ENCODE results near the gene IL17D.
"Not testable (repeated sequence)": the region's sequence is repeated elsewhere in the genome, so short reads cannot be mapped to it uniquely, and the experiment has no call there.

IL17D gene

GRCh38 chr13:20721454-20722357, 18.2 kb downstream of the IL17D start:
- TF ChIP-seq CTCF (IDR thresholded peaks at IDR 0.05; ENCODE audit: low read depth, low read length, missing control alignments) = no peak
- H3K4me3 ChIP-seq (ENCODE audit: low read depth, low read length) = no peak overlapping the region
- DNase-seq (ENCODE audit: low read depth) = no peak

- DNase-seq (ENCODE audit: low read depth) = no peak
- no peak for TF ChIP-seq CTCF (IDR thresholded peaks at IDR 0.05; ENCODE audit: low read depth, low read length, missing control alignments)
- no peak overlapping the region for H3K4me3 ChIP-seq (ENCODE audit: low read depth, low read length)
Measured at GRCh38 chr13:20727856-20728255, 24.4 kb downstream of the IL17D start.

- no peak for TF ChIP-seq CTCF (IDR thresholded peaks at IDR 0.05; ENCODE audit: low read depth, low read length, missing control alignments)
- no peak overlapping the region for H3K4me3 ChIP-seq (ENCODE audit: low read depth, low read length)
- no peak for DNase-seq (ENCODE audit: low read depth)
Measured at GRCh38 chr13:20728579-20729311, 25.2 kb downstream of the IL17D start.

GRCh38 chr13:20729633-20730585, 26.4 kb downstream of the IL17D start:
- no peak for DNase-seq (ENCODE audit: low read depth)
- no peak for TF ChIP-seq CTCF (IDR thresholded peaks at IDR 0.05; ENCODE audit: low read depth, low read length, missing control alignments)
- H3K4me3 ChIP-seq (ENCODE audit: low read depth, low read length) = no peak overlapping the region

GRCh38 chr13:20738616-20739015, 35.1 kb downstream of the IL17D start:
- DNase-seq (ENCODE audit: low read depth) = no peak
- H3K4me3 ChIP-seq (ENCODE audit: low read depth, low read length) = no peak overlapping the region
- no peak for TF ChIP-seq CTCF (IDR thresholded peaks at IDR 0.05; ENCODE audit: low read depth, low read length, missing control alignments)

- no peak for TF ChIP-seq CTCF (IDR thresholded peaks at IDR 0.05; ENCODE audit: low read depth, low read length, missing control alignments)
- no peak overlapping the region for H3K4me3 ChIP-seq (ENCODE audit: low read depth, low read length)
- DNase-seq (ENCODE audit: low read depth) = no peak
Measured at GRCh38 chr13:20740021-20740420, 36.5 kb downstream of the IL17D start.

- H3K4me3 ChIP-seq (ENCODE audit: low read depth, low read length); DNase-seq (ENCODE audit: low read depth): not testable (repeated sequence)
Measured at GRCh38 chr13:20743830-20744404, 40.4 kb downstream of the IL17D start.
